Colon (tissue), 2 donors: ENCODE measurements around the gene FNBP1L.

ENCODE experiments used
- FAIRE-seq: peaks from 2 replicates; lab custom pipeline; 2012; peaks lifted over from hg19 to GRCh38; lab: Jason Lieb, UNC
- donor health status: control.
- donor health status: control.

Gene FNBP1L

DNA sequence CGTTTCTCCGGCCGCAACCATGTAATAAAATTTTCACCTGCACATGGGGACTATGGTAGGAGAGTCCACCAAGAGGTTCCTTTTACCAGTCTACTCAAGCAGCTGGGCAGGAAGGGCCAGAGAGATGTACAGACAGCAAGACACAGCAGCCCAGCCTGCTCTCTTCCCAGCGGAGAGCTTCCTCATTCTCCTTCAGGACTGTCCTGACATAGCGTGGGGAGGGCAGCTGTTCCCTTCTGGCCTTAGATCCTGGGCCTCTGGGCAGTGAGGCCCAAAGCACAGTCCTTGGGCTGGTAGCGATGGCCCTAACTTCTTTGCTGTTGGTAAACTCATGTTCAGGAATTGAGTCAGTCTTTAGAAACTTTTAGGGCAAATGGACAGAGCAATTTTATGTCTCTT, 144.6 kb downstream of the FNBP1L start:
- no peak for FAIRE-seq

DNA sequence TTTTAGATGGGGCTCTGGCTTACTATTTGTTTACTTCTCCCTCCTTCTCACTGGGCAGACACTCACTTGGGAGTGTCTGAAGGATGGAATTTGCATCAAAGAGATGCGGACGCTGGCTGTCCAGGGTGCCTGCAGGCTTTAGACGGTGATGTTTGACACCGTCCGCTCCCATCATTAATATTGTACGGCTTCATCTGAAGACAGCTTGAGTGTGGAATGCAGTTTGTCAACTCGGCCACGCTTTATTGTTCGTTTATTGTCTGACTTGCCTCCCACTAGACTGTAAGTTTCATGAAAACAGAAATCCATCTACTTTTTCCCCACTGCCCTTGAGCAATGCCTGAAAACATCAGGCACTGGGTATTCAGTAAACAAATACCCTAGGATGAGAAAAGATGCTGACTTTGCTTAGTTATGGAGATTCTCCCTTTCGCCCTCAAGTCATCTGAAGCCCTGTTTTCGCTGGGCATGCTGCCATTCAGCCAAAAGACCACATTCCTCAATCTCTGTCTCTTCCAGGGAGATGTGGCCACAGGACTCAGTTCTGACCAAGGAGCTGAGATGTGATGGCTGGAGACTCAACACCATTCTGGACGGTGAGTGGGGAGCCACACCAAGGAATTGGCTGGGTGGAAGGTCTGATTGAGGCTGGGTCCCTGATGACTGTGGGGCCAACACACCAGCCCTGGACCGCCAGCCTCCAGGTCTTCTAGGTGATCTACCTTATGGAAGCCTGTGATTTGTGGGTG, 146.1 kb downstream of the FNBP1L start:
- FAIRE-seq = no peak

DNA sequence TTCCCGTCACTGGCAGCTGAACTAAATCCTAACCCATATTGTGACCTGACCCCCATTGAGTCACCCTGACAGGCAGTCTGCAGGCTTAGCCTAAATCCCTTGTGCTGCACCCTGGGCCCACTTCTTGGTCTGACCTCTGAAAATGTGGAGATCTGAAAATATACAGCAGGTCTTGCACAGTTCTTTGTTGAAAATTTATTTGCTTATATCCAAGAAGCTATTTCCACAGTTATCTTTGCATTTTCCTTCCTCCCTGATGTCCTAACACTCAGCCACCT, 146.6 kb downstream of the FNBP1L start:
- FAIRE-seq = no peak

DNA sequence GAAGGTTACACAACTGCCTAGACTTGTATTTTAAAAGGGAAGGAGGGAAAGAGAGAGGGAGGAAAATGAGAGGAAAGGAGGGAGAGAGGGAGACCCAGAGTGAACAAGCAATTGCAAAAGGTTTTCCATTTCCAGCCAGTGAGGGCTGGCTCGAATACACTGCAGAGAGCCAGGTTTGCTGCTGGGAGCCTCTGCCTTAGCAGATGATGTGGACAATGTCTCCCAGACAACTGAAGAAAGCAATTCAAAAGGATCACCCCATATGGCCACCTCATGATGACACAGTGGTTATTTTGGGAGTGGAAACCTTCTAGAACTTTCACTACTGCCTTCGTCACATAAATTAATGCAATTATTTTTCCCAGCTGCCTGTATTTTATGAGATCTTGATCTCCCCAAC, 147.3 kb downstream of the FNBP1L start:
- no peak for FAIRE-seq

DNA sequence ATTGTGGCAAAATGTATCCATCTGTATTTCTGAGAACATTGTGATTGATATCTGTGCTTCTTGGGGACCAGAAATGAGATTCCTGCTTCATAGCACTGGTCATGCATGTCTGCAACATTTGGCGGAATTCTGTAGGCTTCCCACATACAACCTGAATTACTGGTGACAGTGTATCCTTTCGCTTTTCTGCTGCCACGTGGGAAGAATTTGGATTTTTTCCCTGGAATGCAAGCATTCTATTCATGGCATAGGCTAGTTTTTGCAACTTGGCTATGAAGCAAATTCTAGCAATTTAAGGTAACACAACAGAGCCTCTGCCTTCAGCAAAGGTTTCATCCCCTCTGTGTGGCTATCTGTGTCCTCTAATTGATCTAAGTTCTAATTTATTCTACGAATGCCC, 147.8 kb downstream of the FNBP1L start:
- FAIRE-seq = no peak

DNA sequence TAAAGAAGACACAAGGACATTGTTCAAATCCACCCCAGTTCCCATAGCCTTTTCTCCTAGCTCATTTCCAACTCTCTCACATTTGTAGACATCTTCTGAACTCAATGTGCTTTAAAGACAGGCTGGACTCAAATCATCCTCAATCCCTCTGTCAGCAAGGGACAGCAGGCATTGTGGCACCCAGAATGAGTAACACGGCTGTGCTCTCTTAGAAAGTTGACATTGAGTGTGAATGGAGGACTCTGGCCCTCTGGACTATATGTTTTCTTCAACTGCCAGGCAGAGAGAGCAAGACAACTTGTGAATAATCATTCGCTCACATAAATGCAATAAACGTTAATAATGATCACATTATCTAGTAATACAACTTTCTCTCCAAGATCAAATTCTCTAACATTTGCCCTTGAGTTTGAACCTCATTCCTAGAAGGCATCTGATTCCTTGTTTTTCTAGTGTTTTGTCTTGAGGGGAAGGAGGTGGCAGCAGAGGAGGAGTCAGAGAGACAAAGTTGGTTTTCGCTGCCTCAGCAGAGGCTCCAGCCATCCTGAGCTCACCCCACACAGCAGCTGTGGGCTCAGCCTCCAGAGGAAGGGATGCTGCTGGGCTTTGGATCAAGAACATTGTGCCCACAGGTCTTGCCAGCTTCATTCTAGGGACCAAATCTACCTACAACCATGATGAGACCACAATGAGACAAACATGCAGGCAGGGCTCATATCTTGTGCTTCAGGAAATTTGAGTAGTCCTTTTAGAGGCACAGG, 148.6 kb downstream of the FNBP1L start:
- no peak for FAIRE-seq

DNA sequence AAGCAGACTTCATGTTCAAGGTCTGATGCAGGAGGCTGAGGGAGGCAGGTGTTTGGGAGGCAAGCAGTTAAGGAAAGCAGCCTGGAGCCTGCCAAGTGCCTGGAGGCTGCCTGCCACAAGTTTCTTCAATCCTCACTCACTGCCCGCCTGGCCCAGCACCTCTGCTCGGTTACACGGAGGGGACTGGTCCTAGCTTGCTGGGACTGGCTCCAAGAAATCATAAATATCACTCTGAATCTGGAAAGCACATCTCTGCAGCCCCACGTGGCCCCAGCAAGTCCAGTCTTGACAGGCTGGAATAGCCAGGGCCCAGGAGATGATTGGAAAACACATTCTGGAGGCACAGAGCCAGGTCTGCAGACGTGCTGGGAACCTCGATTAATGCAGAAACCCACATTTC, 149.8 kb downstream of the FNBP1L start:
- FAIRE-seq = no peak

DNA sequence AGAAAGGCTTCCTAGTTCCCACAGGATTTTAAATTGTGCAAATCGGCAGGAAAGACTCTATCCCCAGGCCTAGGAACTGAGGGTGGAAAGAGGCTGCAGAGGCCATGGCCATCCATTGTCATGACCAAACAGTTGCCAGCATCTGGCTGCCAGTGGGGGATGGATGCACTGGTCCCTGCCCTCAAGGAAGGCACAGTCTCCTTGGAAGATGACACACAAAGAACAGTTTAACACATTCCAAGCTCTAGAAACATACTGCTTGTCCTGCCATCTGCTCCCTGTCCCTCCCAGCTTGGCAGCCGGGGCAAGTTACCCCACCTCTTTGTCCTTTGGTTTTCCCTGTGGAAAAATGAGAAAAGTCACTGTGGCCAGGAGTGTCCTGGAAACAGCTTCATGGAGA, 150.5 kb downstream of the FNBP1L start:
- FAIRE-seq = no peak

DNA sequence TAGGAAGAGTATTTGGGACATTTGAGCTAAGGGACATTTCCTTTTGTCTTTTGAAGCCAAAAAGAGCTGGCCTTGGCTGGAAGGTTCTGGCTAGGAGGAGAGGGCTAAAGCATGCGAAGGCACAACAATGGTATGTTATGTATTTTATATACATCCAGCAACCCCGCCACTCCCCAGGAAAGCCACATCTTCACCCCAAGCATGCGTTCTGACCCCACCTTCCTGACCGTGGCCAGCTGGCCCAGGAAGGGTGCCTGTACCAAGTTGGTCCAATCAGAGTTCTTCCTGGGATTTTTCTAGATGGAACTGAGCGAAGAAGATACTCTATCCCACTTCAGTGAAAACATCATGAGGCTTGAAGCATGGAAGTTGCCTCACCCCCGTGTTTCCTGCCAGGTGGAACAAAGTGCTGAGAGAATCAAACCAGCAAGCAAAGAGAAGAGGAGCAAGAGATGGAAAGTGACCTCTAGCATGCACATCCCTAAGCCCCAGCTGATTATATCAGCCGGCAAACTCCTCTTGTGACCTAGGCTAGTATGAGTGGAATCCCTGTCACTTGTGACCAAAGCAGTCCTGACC, 151.0 kb downstream of the FNBP1L start:
- FAIRE-seq = no peak

DNA sequence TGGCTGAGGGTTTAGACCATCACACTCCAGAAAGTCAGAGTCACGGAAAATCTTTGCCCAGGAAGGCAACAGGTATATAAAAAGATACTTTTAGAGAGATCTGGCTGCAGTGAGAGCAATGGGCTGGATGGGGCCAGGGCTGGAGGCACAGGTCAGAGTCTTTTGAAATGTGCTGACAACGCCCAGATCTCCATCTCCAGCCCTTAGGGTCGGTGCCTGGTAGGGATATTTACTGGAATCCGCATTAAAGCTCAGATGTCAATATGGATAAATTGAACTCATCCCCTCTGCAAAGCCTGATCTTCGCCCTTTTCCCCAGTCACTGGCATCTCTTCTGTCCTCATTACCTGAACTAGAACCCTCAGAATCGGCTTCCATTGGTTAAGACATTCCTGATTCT, 151.6 kb downstream of the FNBP1L start:
- FAIRE-seq = no peak

DNA sequence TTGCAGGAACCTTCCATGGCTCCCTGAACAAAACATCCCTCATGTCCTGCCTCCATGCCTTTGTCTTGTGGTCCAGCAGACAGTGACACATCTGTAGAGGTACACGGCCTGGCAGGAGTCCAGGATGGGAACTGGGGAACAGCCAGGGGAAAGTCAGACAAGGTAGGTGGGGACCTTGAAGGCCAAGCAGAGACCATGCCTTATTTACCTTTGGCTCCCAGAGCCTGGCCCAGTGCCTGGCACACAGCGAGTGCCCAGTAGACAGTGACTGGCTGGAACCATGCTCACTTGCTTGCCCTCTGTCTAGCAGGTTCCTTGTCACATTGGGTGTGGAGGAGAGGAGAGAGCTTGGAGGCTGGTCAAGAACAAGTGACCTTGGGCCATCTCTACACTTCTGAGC, 152.7 kb downstream of the FNBP1L start:
- no peak for FAIRE-seq

DNA sequence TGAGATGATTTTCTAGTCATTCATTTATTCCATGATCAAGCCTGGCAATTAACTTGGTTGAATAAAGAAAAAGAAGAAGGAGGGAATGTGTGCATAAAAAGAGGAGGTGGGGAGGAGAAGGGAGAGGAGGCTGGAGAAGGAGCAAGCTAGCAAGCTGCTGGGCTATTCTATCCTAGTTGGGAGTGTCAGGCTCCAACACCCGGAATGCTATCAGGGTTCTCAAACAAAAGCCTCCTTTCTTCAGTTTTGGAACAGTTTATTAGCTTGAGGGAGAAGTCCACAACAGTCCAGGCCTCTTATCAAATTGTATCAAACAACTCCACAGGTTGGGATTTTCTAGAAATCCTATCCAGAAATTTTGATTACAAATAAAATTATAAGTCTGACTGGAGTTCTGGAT, 153.8 kb downstream of the FNBP1L start:
- no peak for FAIRE-seq

DNA sequence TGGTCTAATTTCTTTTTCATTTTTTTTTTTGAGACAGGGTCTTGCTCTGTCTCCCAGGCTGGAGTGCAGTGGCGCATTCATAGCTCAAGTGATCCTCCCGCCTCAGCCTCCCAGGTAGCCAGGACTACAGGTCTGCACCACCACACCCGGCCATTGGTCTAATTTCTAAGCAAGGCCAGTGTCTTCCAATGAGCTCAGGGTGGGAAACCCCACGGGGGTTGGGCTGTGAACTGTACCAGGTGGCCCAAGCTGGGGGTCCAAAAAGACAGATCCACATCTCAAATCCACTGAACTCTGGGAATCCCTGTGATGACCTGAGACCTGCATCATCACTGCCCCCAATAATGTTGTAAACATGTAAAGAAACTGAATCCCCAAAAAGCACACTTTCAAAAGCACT, 154.2 kb downstream of the FNBP1L start:
- FAIRE-seq = no peak

DNA sequence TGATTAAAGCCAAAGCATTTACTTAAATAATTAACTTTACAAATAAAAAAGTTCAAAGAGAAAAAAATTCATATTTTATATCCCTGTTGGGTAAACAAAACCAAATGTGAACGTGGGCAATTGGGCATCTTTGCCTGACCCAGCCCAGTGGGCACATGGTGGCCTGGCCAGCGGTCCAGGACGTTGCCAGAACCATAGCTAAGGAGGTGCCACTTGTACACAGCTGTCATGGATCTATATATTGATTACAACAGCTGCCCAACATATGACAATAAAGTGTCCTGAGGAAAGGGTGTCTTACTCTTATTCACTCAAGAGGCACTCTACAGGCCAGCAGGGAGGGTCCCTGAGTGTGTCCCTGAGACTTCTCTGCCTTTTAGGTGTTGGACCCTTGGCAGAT, 155.2 kb downstream of the FNBP1L start:
- FAIRE-seq = no peak

DNA sequence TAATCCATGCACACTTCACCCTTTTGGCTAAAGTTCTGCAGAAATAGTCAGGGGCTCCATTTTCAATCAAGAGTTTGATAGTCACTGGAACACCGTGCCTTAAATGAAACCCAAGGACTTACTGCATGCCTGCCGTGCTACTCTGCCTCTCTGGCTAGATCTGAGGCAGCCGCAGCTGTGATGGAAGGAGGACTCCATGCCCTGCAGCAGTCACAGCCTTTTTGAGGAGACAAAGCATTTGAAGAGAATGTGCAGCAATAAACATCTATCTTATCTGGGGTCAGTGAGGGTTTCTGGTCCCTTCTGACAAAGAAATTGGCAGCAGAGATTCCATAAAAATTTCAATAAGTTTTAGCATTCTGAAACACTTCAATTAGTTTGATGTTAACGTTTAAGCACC, 155.7 kb downstream of the FNBP1L start:
- no peak for FAIRE-seq
